NB4 (cell line): ENCODE measurements around the gene SRRM2.

Experiments used
- CTCF ChIP-seq: IDR thresholded peaks from one replicate; pipeline ENCODE4 v1.5.1; 2012; ENCODE audit warnings: low read depth, low read length
- MAX ChIP-seq: IDR thresholded peaks from 2 replicates; pipeline ENCODE4 v1.6.1; 2011; ENCODE audit warnings: low read depth, low read length
- POLR2A ChIP-seq: IDR thresholded peaks from 2 replicates; pipeline ENCODE4 v1.6.1; 2011; ENCODE audit warnings: mild to moderate bottlenecking; ENCODE audit not compliant: insufficient read length; ENCODE audit errors: extremely low read depth

- no peak for TF ChIP-seq CTCF
- TF ChIP-seq POLR2A: no peak
- TF ChIP-seq MAX: no peak
Measured at GRCh38 chr16:2748757-2749455, 3.5 kb upstream of the SRRM2 start.
